ENCODE results near the gene RCC1. TPM values are rescaled to one million over a fixed set of nuclear protein-coding genes. Genes with fewer than 3 reads are reported as not detected.

Gene RCC1
- total RNA-seq, 1 experiment from 2014 or later = 96.5 TPM

DNA sequence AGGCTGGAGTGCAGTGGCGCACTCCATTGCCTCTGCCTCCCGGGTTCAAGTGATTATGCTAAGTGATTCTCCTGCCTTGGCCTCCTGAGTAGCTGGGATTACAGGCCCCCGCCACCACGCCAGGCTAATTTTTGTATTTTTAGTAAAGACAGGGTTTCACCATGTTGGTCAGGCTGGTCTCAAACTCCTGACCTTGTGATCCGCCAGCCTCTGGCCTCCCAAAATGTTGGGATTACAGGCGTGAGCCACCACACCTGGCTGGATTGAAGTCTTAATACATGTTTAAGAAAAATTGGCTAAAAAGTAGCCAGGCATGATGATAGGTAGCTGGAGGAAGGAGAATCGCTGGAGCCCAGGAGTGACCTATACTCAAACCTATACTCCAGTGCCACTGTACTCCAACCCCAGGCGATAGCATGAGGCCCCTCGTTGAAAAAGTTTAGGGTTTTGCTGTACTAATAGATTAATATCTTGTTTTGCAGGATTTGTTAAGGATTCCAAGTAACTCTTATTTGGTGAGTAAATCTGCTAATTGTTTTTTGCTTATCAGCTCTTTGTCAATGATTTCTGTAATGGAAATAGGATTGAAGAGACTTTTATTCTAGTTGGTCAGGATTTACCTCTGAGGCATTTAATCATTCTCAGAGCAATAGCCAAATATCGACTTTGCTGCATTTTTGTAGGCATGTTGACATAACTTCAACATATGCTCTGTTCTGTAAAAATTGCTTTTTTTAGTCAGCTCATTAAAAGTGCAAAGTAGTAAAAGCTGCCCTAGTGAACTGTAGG lies 2.0 kb downstream of the RCC1 start:
- Histone ChIP-seq H3K36me3 (ENCODE audit: low read depth, low read length) (peaks cover 46% of the 10 kb centered on the region), H3K9me2 (replicated peaks; ENCODE audit: low read length) (no peaks in the 10 kb centered on the region), H2AFZ (ENCODE audit: low read length) (no peak overlapping the region), H3K27ac (ENCODE audit: low read length) (peak overlapping the region; percentile 75), H3F3A (ENCODE audit: low read length, unreplicated experiment) (peaks cover 56% of the 10 kb centered on the region), H3K79me2 (ENCODE audit: low read length) (peaks cover 54% of the 10 kb centered on the region), H3K4me3 (ENCODE audit: low read length) (peak overlapping the region; percentile 92), H4K20me1 (ENCODE audit: low read length) (peaks cover 40% of the 10 kb centered on the region), H3K27me3 (ENCODE audit: low read length) (no peaks in the 10 kb centered on the region), H3K4me2 (ENCODE audit: low read length) (peak overlapping the region; percentile 92), H3K4me1 (ENCODE audit: insufficient read depth, low read length) (peaks cover 26% of the 10 kb centered on the region), H3K9me3 (ENCODE audit: low read length) (no peaks in the 10 kb centered on the region), H3K9ac (ENCODE audit: low read length) (peak overlapping the region; percentile 99)
- ATAC-seq (no peak), DNase-seq (no peak)
- intact Hi-C loops (cut with micrococcal nuclease) = loop anchor here (5.0 kb wide), 2 partner anchors 51 to 91 kb away; no protein-coding TSS in a partner anchor
- ChIA-PET POLR2A (ENCODE audit: unreplicated experiment) (no interaction called here), CTCF (no interaction called here)
- TF ChIP-seq, protein P1, sequence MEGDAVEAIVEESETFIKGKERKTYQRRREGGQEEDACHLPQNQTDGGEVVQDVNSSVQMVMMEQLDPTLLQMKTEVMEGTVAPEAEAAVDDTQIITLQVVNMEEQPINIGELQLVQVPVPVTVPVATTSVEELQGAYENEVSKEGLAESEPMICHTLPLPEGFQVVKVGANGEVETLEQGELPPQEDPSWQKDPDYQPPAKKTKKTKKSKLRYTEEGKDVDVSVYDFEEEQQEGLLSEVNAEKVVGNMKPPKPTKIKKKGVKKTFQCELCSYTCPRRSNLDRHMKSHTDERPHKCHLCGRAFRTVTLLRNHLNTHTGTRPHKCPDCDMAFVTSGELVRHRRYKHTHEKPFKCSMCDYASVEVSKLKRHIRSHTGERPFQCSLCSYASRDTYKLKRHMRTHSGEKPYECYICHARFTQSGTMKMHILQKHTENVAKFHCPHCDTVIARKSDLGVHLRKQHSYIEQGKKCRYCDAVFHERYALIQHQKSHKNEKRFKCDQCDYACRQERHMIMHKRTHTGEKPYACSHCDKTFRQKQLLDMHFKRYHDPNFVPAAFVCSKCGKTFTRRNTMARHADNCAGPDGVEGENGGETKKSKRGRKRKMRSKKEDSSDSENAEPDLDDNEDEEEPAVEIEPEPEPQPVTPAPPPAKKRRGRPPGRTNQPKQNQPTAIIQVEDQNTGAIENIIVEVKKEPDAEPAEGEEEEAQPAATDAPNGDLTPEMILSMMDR (conservative IDR thresholded peaks at IDR 0.05; ENCODE audit: low read depth, low read length) = no peak
- no peak for TF ChIP-seq EZH2 (IDR thresholded peaks at IDR 0.05; ENCODE audit: low read length, unreplicated experiment)
- no peak for TF ChIP-seq EZH2phosphoT487 (IDR thresholded peaks at IDR 0.05; ENCODE audit: borderline replicate concordance, low read length)
- BruUV-seq (replicated peaks) = no TSS peak

DNA sequence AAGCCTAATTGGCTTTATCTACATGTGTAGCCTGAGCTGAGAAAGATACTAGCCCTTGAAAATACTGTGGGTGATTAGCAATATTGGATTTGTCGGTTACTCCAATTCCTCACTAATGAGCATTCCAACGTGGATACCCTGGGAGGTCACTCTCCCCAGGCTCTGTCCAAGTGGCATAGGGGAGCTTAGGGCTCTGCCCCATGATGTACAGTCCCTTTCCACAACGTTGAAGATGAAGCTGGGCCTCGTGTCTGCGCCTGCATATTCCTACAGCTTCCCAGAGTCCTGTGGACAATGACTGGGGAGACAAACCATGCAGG lies 2.6 kb downstream of the RCC1 start:
- no peak for DNase-seq
- intact Hi-C loops (cut with micrococcal nuclease) = loop anchor here (5.0 kb wide), 2 partner anchors 51 to 91 kb away; no protein-coding TSS in a partner anchor
- CTCF ChIA-PET = no interaction called here
- no peaks in the 10 kb centered on the region for H3K9me2 ChIP-seq (replicated peaks; ENCODE audit: low read length)
- POLR2A ChIA-PET (ENCODE audit: unreplicated experiment) = interaction anchor here (0.7 kb wide), 1 partner anchor 26 kb away, joined by 3 read pairs; no protein-coding TSS in a partner anchor
- no peak for ATAC-seq
- no peak overlapping the region for H2AFZ ChIP-seq (ENCODE audit: low read length)
- BruUV-seq (replicated peaks) = no TSS peak
- peak overlapping the region; percentile 75 for H3K27ac ChIP-seq (ENCODE audit: low read length)
- TF ChIP-seq, protein P1 (conservative IDR thresholded peaks at IDR 0.05; ENCODE audit: low read depth, low read length) = no peak
- TF ChIP-seq EZH2 (IDR thresholded peaks at IDR 0.05; ENCODE audit: low read length, unreplicated experiment) = no peak
- no peak for TF ChIP-seq EZH2phosphoT487 (IDR thresholded peaks at IDR 0.05; ENCODE audit: borderline replicate concordance, low read length)
- H3K4me1 ChIP-seq (ENCODE audit: insufficient read depth, low read length) = peaks cover 26% of the 10 kb centered on the region
- no peaks in the 10 kb centered on the region for H3K9me3 ChIP-seq (ENCODE audit: low read length)
- H3K27me3 ChIP-seq (ENCODE audit: low read length) = no peaks in the 10 kb centered on the region
- H3K9ac ChIP-seq (ENCODE audit: low read length) = peak overlapping the region; percentile 99
- peaks cover 54% of the 10 kb centered on the region for H3K79me2 ChIP-seq (ENCODE audit: low read length)
- peak overlapping the region; percentile 92 for H3K4me2 ChIP-seq (ENCODE audit: low read length)
- H3K36me3 ChIP-seq (ENCODE audit: low read depth, low read length) = peaks cover 46% of the 10 kb centered on the region
- peaks cover 40% of the 10 kb centered on the region for H4K20me1 ChIP-seq (ENCODE audit: low read length)
- peak overlapping the region; percentile 92 for H3K4me3 ChIP-seq (ENCODE audit: low read length)
- H3F3A ChIP-seq (ENCODE audit: low read length, unreplicated experiment) = peaks cover 56% of the 10 kb centered on the region
